Hepatic stellate cell (primary cell): Measurements from ENCODE around the gene AGO3.
"Not testable (repeated sequence)": the region's sequence is repeated elsewhere in the genome, so short reads cannot be mapped to it uniquely, and the experiment has no call there.

ENCODE experiments used
- DNase-seq: peaks from one replicate; pipeline ENCODE4 v3.0.0; 2011; ENCODE audit warnings: low spot score

AGO3 gene

DNA sequence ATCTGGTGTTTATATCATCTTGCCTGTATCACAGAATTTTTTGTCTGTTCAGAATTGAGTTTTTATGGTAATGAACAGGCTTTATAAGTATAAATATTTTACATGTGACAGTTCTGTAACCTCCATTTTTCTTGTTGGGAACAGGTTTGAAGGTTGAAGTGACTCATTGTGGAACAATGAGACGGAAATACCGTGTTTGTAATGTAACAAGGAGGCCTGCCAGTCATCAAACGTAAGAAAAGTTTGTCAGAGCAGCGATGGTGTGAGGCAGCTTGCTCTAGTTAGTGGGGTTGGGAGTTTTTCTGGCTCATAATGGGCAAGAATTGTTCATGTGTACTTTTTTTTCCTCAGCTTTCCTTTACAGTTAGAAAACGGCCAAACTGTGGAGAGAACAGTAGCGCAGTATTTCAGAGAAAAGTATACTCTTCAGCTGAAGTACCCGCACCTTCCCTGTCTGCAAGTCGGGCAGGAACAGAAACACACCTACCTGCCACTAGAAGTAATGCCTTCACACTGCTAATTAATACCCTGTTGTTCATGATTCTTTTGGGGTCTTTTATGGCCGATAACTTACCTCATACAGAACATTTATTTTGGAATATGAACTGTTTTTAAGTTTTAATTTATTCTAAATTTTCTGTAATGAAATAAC, 77.8 kb downstream of the AGO3 start:
- DNase-seq = peak; percentile 9

DNA sequence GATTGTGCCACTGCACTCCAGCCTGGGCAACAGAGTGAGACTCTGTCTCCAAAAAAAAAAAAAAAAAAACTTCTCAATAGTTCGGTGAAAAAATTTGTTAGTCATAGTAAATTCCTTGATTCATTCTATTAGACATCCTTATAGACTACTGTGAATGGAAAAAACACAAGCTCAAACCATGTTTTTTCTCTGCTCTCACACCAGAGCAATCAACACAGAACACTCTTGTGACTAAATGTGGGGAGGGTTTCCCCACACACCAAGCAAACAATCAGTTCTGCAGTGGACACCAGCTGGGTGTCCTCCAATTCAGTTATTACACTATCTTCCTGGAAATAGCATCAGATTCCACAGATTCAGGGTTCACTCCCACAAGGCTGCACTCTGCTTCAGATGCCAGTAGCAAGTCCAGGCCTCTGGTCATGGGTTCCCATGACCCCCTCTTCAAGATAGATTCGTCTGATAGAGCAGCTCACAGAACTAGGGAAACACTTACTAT, 83.9 kb downstream of the AGO3 start:
- DNase-seq = no peak

DNA sequence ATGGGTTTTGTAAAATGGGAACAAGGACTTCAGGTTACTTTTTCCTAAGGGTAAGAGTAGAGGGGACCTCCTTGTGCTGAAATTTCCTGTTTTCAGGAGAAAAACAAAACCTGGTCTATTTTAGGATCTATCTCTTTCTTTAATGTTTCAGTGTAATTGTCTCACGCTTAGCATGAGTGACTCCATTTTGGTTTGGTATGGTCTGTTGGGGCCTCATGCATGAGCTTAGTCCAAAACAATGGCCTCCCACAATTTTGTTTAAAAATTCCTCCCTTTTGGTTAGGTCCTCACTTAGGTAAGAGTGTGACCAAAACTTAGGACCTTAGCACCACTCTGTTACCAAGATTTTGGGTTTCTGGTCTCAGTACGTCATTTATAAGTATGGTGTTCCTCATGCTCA, 85.8 kb downstream of the AGO3 start:
- DNase-seq = no peak

DNA sequence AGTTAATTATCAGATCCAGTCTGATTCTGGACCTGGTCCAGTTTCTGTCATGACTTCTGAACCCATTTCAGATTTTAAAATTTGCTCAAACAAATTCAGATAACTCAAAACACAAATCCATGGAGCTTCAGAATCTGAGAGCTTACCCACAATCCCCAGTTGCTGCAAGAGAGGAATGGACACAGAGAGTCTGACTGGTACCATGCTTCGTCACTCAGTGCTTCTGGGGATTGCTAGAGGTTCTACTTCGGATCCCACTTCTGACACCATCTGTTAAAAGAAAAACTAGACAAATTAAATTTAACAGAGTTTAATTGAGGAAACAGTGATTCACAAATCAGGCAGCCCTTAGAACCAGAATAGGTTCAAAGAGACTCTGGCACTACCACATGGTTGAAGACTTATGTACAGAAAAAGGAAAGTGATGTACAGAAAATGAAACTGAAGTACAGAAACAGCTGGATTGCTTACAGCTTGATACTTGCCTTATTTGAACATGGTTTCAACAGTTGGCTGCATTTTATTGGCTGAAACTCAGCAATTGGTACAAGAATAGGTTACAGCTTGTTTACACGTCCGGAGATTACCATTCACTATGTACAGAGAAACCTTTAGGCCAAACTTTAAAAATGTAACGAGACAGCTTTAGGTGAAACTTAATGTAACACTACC, 92.3 kb downstream of the AGO3 start:
- no peak for DNase-seq

DNA sequence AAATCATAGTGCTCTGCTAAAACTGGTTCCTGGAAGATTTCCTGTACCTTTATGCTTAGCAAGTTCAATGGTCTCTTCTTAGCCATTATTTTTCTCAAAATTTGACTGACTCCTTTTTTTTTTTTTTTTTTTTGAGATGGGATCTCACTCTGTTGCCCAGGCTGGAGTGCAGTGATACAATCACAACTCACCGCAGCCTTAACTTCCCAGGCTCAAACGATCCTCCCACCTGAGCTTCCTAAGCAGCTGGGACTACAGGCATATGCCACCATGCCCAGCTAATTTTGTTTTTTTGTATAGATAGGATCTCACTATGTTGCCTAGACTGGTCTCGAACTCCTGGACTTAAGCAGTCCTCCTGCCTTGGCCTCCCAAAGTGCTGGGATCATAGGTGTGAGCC, 93.1 kb downstream of the AGO3 start:
- DNase-seq = not testable (repeated sequence)

DNA sequence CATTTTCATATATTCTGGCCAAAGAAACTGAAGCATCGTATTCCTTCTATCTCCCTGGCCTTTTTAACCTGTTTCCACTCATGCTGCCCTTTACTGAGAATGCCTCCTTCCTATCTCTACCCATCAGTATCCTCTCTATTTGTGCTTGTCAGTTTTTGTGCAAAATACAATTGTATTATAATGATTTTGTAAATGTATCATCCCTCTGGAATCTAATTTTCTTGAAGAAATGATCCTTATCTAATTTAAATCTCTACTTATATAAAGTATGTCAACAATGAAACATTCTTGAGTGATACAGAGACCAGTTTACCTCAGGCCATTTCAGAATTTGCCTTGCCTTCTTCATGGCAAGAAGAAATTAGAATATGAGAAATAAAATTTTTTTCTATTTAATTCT, 93.9 kb downstream of the AGO3 start:
- DNase-seq = no peak

DNA sequence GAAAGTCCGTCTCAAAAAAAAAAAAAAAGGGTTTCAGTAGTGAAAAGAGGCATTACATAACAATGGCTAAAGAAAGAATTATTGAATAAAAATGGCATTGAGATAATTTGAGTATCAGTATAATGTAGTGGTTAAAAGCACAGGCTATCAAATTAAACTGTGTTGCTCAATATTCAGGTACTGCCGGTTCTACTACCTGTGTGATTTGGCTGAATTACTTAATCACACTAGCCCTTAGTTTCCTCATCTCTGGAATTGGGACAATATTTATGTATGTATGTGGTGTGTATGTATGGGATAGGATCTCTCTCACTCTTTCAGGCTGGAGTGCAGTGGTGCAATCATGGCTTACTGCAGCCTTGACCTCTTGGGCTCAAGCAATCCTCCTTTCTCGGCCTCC, 96.9 kb downstream of the AGO3 start:
- no peak for DNase-seq

DNA sequence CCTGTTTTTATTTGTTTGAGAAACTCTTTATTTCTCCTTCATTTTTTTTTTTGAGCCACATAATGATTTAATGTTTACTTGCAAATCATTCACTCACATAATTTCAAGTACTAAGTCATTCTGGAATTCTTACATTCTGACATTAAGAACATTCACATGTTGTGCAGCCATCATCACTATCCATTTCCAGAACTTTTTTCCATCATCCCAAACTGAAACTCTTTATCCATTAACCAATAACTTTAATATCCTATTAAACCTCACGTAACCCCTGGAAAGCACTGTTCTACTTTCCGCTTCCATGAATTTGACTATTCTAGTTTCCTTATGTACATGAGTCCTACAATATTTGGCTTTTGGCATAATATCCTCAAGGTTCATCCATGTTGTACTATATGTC, 100.5 kb downstream of the AGO3 start:
- DNase-seq = no peak

DNA sequence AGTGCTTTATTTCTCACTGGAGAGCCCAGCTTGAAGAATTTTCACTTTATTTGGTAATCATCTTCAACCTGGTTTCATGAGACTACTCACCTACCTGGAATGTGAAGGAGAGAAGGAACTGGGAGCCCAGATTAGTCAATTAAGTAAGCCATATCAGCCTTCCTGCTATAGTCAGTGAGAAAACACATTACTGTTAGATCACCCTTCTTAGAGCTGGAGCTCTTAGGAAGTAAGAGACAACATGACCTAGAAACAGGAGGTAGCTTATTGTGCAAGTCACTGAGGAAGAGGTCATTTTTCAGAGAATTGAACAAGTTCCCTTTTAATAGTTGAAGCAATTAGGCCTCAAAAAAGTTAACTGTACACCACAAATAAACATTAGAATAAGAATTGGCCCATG, 103.8 kb downstream of the AGO3 start:
- DNase-seq = peak; percentile 11

DNA sequence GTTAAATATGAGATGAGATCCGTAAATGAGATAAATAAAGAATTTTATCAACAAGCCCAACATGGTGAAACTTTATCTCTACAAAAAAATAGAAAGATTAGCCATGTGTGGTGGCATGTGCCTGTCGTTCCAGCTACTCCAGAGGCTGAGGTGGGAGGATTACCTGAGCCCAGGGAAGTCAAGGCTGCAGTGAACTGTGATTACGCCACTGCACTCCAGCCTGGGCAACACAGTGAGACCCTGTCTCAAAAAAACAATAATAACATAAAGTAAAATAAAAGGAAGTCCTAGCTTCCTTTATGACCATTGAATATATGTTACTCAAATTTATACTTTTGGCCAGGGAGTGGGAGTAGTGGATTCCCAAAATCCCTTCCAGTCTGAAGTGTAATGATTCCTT, 104.2 kb downstream of the AGO3 start:
- no peak for DNase-seq

DNA sequence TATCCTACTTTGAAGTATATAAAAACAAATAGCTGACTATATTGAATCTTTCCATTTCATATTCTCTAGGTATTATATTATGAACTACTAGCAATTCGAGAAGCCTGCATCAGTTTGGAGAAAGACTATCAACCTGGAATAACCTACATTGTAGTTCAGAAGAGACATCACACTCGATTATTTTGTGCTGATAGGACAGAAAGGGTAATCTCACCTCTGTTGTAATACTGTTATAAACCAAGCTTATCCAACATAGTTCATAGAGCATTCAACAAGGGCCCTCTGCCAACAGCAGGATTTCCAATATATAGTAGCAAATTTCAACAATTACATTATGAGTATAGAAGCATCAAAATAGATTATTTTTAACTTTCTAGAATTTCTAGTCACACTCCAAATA, 109.3 kb downstream of the AGO3 start:
- no peak for DNase-seq

DNA sequence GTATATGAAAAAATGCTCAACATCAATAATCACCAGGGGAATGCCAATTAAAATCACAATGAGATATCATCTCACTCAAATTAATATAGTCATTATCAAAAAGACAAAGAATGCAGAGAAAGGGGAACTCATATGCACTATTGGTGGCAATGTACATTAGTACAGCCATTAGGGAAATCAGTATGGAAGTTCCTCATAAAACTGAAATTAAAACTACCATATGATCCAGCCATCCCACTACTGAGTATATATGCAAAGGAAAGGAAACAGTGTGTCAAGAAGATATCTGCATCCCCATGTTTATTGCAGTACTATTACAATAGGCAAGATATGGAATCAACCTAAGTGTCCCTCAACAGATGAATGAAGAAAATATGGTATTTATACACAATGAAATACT, 120.9 kb downstream of the AGO3 start:
- no peak for DNase-seq

DNA sequence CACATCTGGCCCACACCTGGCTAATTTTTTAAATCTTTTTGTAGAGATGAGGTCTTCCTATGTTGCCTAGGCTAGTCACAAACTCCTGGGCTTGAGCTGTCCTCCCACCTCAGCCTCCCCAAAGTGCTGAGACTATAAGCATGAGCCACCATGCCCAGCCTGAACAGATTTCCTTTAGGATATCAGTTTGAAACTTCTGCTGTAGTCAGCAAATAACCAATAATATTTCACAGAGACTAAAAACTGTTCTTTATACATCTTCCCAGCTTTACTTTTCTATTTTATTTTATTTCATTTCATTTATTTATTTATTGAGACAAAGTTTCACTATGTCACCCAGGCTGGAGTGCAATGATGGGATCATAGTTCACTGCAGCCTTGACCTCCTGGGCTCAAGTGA, 123.1 kb downstream of the AGO3 start:
- no peak for DNase-seq

DNA sequence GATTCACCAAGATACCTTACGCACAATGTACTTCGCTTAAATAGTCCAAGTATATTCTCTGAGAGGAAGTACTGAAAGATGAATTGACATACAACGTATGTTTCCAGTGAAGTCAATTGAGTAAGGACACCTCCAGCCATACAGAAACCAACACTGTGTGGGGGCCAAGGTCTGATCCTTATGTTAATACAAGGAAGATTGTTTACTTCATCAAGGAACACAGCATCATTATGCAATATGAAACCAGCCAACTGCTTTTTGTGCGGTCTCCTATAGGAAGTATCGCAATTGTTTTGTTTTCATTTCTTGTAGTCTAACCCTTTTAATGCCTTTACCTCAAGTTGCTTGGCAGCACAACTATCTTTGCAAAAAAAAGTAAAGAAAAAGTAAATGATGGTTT, 124.8 kb downstream of the AGO3 start:
- DNase-seq = no peak

DNA sequence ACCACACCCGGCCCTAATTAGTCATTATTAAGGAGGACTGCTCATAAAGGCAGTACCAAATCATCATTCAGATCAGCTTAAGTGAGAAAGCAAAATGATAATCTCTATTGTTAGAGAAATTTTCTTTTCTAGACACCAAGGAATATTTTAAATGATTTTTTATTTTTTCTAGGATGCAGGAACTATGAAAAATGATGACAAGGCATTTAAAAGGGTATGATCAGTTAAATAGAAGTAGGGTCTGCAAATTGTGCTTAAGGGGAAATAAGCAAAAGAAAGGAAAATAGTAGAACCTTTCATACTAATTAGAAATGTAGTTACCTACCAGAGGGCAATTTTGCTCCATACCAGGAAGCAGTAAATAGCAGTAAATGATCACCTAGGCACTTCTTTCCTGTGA, 131.4 kb downstream of the AGO3 start:
- DNase-seq = no peak

DNA sequence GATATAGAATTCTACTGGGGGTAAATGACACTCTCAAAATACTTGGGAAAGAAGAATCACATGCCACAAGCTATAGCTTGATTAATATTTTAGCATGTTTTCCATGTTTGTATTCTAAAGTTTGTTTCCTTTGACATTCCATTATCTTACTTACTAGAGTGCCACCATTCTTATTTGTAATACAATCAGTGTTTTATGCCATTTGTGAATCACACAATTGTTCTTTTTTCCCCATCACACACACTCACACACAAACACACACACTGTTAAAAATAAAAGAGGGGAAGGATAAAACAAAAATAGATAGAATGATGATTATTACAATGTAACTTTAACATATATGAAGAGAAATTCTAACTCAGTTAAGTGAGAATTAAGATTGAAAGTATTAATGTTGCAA, 137.0 kb downstream of the AGO3 start:
- no peak for DNase-seq

DNA sequence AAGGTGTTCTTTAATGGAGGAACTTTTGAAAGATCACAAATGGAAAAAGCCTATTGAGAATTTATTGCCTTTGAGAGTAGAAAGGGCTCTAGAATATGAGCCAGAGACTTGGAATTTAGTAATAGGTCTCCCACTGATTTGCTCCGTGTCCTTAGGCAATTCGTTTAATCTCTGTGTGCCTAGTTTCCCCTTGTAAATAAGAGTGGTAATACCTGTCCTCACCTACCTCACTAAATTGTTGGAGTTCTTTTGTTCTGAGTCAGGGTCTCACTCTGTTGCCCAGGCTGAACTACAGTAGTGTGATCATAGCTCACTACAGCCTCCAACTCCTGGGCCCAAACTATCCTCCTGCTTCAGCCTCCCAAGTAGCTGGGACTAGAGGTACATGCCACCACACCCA, 138.0 kb downstream of the AGO3 start:
- no peak for DNase-seq

DNA sequence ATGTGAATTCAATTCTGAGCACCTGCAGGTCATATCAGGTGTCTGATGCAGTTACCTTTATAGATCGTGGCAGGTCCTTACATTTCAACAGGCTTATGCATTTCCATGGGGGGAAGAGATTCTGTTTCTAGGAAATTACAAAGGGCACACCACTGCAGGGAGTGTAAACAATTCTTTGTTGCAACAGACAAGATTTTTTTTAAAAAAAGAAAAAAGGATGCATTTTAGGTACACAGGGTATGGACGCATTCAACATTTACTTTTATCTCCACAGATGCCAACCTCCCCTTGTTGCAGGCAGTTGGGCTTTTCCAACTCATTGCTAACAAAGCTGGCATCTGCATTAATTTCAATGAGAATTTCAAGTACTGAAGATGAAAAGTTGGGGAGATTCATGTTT, 139.4 kb downstream of the AGO3 start:
- DNase-seq = no peak

DNA sequence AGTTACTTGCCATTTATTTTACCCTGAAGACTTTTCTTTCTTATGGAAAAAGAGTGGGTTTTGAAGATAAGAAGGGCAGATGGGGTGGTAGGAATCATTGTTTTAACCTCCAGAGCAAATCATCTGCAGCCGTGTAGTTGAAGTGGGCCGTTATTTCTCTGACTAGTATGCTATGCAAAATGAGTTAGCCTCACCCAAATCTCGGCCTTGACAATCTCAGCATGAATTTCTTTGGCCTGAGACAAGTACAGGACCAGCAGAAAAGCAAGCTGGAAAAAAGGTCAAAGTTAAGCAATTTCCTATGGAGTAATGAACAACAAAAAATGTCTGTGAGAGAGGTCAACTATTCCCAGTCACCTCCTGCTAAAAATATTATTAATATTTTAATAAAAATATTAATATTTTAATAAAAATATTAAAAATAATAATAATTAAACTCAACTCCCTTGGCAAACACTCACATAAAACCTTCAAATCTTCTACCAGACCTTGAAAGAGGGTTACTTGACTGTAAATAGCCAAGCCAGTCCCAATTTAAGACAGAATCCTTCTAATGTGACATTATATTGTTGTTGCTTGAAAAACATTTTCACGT, 146.2 kb downstream of the AGO3 start:
- no peak for DNase-seq

DNA sequence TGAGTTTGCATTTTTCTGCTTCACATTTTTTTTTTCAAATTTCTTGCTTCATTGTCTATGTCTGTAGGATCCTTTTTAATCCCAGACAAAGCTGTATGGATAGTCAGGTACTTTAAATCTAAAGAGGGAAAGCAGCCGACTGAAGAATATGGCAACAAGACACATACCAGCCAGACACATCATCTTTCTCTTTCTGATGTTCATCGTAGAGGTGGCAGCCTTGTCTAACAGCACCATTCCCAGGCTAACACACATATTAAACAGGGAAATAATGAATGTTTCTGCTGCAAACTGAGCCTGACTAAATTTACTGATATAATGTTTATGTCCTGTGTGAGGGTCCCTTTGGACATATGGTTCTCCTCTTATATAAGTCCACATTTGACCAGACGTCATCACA, 149.3 kb downstream of the AGO3 start:
- no peak for DNase-seq

DNA sequence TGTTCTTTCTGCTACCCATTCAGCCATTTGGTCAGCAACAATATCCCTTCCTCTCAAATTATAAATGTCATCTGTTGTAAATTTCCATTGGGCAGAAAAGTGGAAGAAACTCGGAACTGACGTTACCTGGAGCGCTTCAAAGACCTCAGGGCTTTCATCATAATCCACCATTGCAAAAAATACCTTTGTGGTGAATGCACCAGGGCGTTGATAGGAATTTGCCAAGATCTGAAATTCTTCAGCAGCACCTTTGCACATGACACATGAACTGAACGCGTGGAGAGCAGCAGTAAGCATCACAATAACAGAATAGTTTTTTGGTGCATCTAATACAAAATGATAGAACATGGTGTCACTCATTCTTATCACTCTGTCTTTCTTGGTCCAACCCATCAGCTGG, 149.9 kb downstream of the AGO3 start:
- no peak for DNase-seq

DNA sequence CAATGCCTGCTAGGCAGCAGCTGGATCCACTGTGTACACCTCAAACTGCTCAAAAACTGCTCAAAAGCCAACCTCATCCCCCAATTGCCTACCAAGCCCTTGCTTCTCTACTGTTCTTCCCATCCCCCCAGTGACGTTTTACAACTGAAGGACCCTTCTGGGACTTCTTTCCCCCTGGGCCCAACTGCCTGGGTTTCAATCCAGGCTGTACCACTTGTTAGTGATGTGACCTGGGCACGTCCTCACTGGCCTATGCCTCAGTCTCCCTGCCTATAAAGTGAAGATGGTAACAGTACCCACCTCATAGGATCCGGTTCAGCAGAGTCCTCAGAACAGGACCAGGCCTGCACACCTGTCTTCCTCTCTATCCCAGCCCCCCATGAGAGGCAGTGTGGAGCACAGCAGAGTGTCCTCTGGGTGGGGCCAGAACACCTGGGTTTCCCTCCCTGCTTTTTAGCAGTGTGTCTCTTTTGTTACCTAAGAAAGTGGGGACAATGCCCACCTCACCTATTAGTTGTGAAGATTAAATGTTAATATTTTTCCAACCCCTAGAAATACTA, 151.1 kb downstream of the AGO3 start:
- DNase-seq = no peak

DNA sequence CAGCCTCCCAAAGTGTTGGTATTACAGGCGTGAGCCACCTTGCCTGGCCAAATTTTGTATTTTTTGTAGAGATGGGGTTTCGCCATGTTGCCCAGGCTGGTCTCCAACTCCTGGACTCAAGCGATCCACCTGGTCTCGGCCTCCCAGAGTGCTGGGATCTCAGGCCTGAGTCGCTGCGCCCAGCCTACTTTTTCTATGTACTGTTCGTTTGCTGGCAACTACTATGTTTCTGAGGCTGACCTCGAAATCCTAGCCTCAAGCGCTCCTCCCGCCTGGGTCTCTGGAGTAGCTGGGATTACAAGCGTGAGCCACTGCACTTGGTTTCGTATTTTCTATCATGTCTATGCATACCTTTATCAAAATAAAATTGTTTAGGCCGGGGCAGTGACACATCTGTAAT, 152.3 kb downstream of the AGO3 start:
- DNase-seq = no peak
